ENCODE data around the gene DNAJB8.

The DNAJB8 gene

DNA sequence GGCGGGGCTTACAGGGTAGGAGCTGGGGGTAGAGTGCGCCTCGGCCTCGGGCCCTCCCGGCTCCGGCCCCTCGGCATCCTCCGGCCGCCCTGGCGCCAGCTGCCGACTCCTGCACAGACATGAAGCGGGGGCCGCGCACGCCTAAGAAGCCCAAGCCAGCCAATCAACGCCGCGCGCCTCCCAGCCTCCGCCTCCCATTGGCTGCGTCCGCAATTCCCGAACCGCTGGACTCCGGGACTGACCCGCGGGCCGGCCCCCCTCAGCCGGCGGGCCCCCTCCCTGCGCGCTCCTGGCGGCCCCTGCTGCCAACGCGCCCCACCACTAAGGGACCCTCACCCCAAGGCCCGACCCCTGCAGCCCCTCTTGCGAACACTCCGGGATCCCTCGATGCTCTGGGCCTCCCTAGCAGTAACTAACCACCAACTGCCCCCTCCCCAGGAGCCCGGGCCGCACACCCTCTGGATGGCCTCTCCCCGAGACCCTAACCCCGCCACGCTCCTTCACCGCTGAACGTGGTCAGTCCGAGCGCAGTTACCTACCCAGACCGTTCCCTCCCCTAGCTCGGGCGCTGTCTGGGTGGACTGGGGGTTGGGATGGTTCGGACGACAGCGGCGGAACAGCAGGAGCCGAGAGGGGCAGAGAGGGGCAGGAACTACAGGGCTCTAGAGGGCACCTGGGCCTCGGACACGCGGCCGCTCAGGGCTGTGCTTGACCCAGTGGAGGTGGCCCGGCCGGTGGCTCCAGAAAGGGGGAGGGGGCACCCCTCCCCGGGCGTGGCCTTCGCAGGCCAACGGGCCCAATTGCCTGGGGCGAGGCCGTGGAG, 21.3 kb upstream of the DNAJB8 start:
- TF ChIP-seq EZH2phosphoT487 (IDR thresholded peaks at IDR 0.05; ENCODE audit: borderline replicate concordance, low read length): no peak
- TF ChIP-seq, protein P1, sequence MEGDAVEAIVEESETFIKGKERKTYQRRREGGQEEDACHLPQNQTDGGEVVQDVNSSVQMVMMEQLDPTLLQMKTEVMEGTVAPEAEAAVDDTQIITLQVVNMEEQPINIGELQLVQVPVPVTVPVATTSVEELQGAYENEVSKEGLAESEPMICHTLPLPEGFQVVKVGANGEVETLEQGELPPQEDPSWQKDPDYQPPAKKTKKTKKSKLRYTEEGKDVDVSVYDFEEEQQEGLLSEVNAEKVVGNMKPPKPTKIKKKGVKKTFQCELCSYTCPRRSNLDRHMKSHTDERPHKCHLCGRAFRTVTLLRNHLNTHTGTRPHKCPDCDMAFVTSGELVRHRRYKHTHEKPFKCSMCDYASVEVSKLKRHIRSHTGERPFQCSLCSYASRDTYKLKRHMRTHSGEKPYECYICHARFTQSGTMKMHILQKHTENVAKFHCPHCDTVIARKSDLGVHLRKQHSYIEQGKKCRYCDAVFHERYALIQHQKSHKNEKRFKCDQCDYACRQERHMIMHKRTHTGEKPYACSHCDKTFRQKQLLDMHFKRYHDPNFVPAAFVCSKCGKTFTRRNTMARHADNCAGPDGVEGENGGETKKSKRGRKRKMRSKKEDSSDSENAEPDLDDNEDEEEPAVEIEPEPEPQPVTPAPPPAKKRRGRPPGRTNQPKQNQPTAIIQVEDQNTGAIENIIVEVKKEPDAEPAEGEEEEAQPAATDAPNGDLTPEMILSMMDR (IDR thresholded peaks at IDR 0.05; ENCODE audit: low read depth, low read length, poor library complexity, severe bottlenecking): no peak
- Histone ChIP-seq H3K27ac (ENCODE audit: low read depth, low read length) (no peak overlapping the region), H3K9me2 (replicated peaks; ENCODE audit: control insufficient read depth, low read length) (no peaks in the 10 kb centered on the region), H3K4me2 (ENCODE audit: low read length) (no peak overlapping the region), H3K9me3 (ENCODE audit: control insufficient read depth, insufficient read depth, low read length) (no peaks in the 10 kb centered on the region), H3K79me2 (ENCODE audit: control insufficient read depth, low read length) (no peaks in the 10 kb centered on the region), H3K36me3 (ENCODE audit: control insufficient read depth, low read length) (no peaks in the 10 kb centered on the region), H3K4me3 (ENCODE audit: low read length) (no peak overlapping the region), H4K20me1 (ENCODE audit: control insufficient read depth, insufficient read depth, low read depth, low read length) (no peaks in the 10 kb centered on the region), H3K27me3 (ENCODE audit: control insufficient read depth, low read length) (peaks cover 96% of the 10 kb centered on the region), H3F3A (ENCODE audit: control insufficient read depth, insufficient read depth) (no peaks in the 10 kb centered on the region), H3K4me1 (ENCODE audit: control insufficient read depth, low read length) (no peaks in the 10 kb centered on the region)

DNA sequence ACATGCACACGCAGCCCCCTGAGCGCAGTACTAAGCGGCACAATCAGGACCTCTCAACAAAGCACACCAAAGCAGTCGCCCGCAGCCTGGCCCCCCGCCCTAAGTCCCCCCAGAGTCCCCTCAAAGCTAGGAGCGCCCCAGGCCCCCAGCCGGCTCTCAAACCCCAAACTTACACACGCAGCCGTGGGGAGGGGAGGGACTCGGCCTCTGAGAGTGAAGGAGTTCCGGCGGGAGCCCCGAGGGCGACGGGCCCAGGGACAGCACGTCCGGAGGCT, 20.8 kb upstream of the DNAJB8 start:
- Histone ChIP-seq H3K9me2 (replicated peaks; ENCODE audit: control insufficient read depth, low read length) (no peaks in the 10 kb centered on the region), H3K79me2 (ENCODE audit: control insufficient read depth, low read length) (no peaks in the 10 kb centered on the region), H3K4me2 (ENCODE audit: low read length) (no peak overlapping the region), H3K27me3 (ENCODE audit: control insufficient read depth, low read length) (peaks cover 96% of the 10 kb centered on the region), H3K9me3 (ENCODE audit: control insufficient read depth, insufficient read depth, low read length) (no peaks in the 10 kb centered on the region), H3K27ac (ENCODE audit: low read depth, low read length) (no peak overlapping the region), H3K36me3 (ENCODE audit: control insufficient read depth, low read length) (no peaks in the 10 kb centered on the region), H3K4me1 (ENCODE audit: control insufficient read depth, low read length) (no peaks in the 10 kb centered on the region), H4K20me1 (ENCODE audit: control insufficient read depth, insufficient read depth, low read depth, low read length) (no peaks in the 10 kb centered on the region), H3F3A (ENCODE audit: control insufficient read depth, insufficient read depth) (no peaks in the 10 kb centered on the region), H3K4me3 (ENCODE audit: low read length) (no peak overlapping the region)
- no peak for TF ChIP-seq EZH2phosphoT487 (IDR thresholded peaks at IDR 0.05; ENCODE audit: borderline replicate concordance, low read length)
- TF ChIP-seq, protein P1 (IDR thresholded peaks at IDR 0.05; ENCODE audit: low read depth, low read length, poor library complexity, severe bottlenecking): no peak

DNA sequence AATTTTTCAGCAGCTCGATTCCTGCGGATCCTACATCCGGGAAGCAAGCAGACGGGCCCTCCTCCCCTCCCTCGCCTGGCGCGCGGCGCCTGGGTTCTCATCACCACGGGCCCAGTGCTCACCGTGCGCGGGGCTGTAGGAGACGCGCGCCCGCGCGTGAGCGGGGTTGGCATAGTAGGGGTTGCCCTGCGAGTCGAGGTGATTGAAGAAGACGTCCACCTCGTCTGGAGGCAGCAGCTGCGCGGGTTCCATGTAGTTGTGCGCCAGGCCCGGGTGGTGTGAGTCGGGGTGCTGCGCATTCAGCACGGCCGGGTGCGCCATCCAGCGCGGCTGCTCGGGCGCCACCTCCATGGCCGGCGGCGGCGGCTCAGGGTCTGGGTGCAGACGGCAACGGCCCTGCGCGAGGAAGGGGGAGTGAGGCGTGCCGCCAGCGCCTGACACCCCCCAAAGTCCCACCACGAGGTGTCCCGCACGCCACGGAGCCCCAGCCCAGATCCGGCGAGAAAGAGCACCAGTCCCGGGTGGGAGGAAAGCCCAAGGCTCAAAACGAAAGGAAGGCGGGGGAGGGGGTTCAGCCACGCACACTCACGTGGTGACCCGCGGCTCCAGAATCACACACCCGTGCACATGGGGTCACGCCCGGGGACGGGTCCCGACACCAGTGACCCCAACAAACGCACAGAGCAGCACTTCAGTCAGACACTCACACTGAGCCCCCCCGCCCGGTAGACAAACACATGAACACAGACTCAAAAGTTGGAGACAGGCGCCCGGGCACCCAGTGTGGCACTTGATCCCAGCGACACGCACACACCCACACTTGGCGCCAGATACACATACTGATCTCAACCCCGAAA, 20.2 kb upstream of the DNAJB8 start:
- Histone ChIP-seq H3K36me3 (ENCODE audit: control insufficient read depth, low read length) (no peaks in the 10 kb centered on the region), H3K27ac (ENCODE audit: low read depth, low read length) (no peak overlapping the region), H3K79me2 (ENCODE audit: control insufficient read depth, low read length) (no peaks in the 10 kb centered on the region), H3K9me2 (replicated peaks; ENCODE audit: control insufficient read depth, low read length) (no peaks in the 10 kb centered on the region), H3K4me2 (ENCODE audit: low read length) (no peak overlapping the region), H3K9me3 (ENCODE audit: control insufficient read depth, insufficient read depth, low read length) (no peaks in the 10 kb centered on the region), H3K4me3 (ENCODE audit: low read length) (no peak overlapping the region), H3K27me3 (ENCODE audit: control insufficient read depth, low read length) (peaks cover 92% of the 10 kb centered on the region), H3F3A (ENCODE audit: control insufficient read depth, insufficient read depth) (no peaks in the 10 kb centered on the region), H3K4me1 (ENCODE audit: control insufficient read depth, low read length) (no peaks in the 10 kb centered on the region), H4K20me1 (ENCODE audit: control insufficient read depth, insufficient read depth, low read depth, low read length) (no peaks in the 10 kb centered on the region)
- TF ChIP-seq, protein P1 (IDR thresholded peaks at IDR 0.05; ENCODE audit: low read depth, low read length, poor library complexity, severe bottlenecking): no peak
- TF ChIP-seq EZH2phosphoT487 (IDR thresholded peaks at IDR 0.05; ENCODE audit: borderline replicate concordance, low read length): no peak
